ENCODE data around the gene SGSH. TPM values are rescaled to one million over a fixed set of nuclear protein-coding genes. Genes with fewer than 3 reads are reported as not detected.

Gene SGSH
- total RNA-seq, 1 experiment from 2014 or later = 33.4 TPM

GRCh38 chr17:80229011-80229410, 8.9 kb upstream of the SGSH start:
- Histone ChIP-seq H3K9me3 (ENCODE audit: low read depth, low read length, poor library complexity, severe bottlenecking) (peaks cover 20% of the 10 kb centered on the region), H3K4me3 (ENCODE audit: low read depth, low read length, poor library complexity, severe bottlenecking) (no peak overlapping the region), H3K27me3 (replicated peaks; ENCODE audit: insufficient read depth, low read depth, low read length, poor library complexity) (no peaks in the 10 kb centered on the region), H3K36me3 (ENCODE audit: insufficient read depth, low read length, poor library complexity, severe bottlenecking) (no peaks in the 10 kb centered on the region), H3K4me1 (ENCODE audit: insufficient read depth, low read length, poor library complexity, severe bottlenecking) (no peaks in the 10 kb centered on the region), H3K27ac (ENCODE audit: low read depth, low read length, poor library complexity, severe bottlenecking) (no peak overlapping the region)
- no TSS peak for BruUV-seq (replicated peaks)
- ChIA-PET CTCF (no interaction called here), POLR2A (ENCODE audit: low non-redundant PET) (no interaction called here)
- TF ChIP-seq CTCF (conservative IDR thresholded peaks at IDR 0.05; ENCODE audit: low read depth, low read length) (no peak), EZH2 (IDR thresholded peaks at IDR 0.05; ENCODE audit: borderline replicate concordance, low read depth, low read length, poor library complexity, severe bottlenecking) (no peak)
- no peak for DNase-seq (ENCODE audit: low spot score)
- intact Hi-C loops (cut with micrococcal nuclease; ENCODE audit: unreplicated experiment) = no loop called here

- H3K36me3 ChIP-seq (ENCODE audit: insufficient read depth, low read length, poor library complexity, severe bottlenecking) = no peaks in the 10 kb centered on the region
- H3K27ac ChIP-seq (ENCODE audit: low read depth, low read length, poor library complexity, severe bottlenecking) = no peak overlapping the region
- H3K4me1 ChIP-seq (ENCODE audit: insufficient read depth, low read length, poor library complexity, severe bottlenecking) = no peaks in the 10 kb centered on the region
- intact Hi-C loops (cut with micrococcal nuclease; ENCODE audit: unreplicated experiment) = no loop called here
- H3K27me3 ChIP-seq (replicated peaks; ENCODE audit: insufficient read depth, low read depth, low read length, poor library complexity) = no peaks in the 10 kb centered on the region
- ChIA-PET CTCF (no interaction called here), POLR2A (ENCODE audit: low non-redundant PET) (no interaction called here)
- TF ChIP-seq EZH2 (IDR thresholded peaks at IDR 0.05; ENCODE audit: borderline replicate concordance, low read depth, low read length, poor library complexity, severe bottlenecking) = no peak
- TF ChIP-seq CTCF (conservative IDR thresholded peaks at IDR 0.05; ENCODE audit: low read depth, low read length) = no peak
- peaks cover 17% of the 10 kb centered on the region for H3K9me3 ChIP-seq (ENCODE audit: low read depth, low read length, poor library complexity, severe bottlenecking)
- no TSS peak for BruUV-seq (replicated peaks)
- no peak overlapping the region for H3K4me3 ChIP-seq (ENCODE audit: low read depth, low read length, poor library complexity, severe bottlenecking)
- DNase-seq (ENCODE audit: low spot score) = no peak
These were observed 8.3 kb upstream of the SGSH start for GRCh38 chr17:80228477-80228876.

- no TSS peak for BruUV-seq (replicated peaks)
These were observed 7.5 kb upstream of the SGSH start for GRCh38 chr17:80227666-80228065.

More at GRCh38 chr17:80227666-80228065, 7.5 kb upstream of the SGSH start:
- Histone ChIP-seq H3K27ac (ENCODE audit: low read depth, low read length, poor library complexity, severe bottlenecking) (no peak overlapping the region), H3K4me1 (ENCODE audit: insufficient read depth, low read length, poor library complexity, severe bottlenecking) (no peaks in the 10 kb centered on the region), H3K36me3 (ENCODE audit: insufficient read depth, low read length, poor library complexity, severe bottlenecking) (no peaks in the 10 kb centered on the region), H3K4me3 (ENCODE audit: low read depth, low read length, poor library complexity, severe bottlenecking) (no peak overlapping the region), H3K27me3 (replicated peaks; ENCODE audit: insufficient read depth, low read depth, low read length, poor library complexity) (no peaks in the 10 kb centered on the region), H3K9me3 (ENCODE audit: low read depth, low read length, poor library complexity, severe bottlenecking) (peaks cover 11% of the 10 kb centered on the region)
- CTCF ChIA-PET = no interaction called here
- DNase-seq (ENCODE audit: low spot score) = no peak
- POLR2A ChIA-PET (ENCODE audit: low non-redundant PET) = no interaction called here
- intact Hi-C loops (cut with micrococcal nuclease; ENCODE audit: unreplicated experiment) = no loop called here
- TF ChIP-seq EZH2 (IDR thresholded peaks at IDR 0.05; ENCODE audit: borderline replicate concordance, low read depth, low read length, poor library complexity, severe bottlenecking) (no peak), CTCF (conservative IDR thresholded peaks at IDR 0.05; ENCODE audit: low read depth, low read length) (no peak)

All from A673 (cell line).